GM12873 (cell line): ENCODE data around the gene QRICH1.

ENCODE experiments used
- TF ChIP-seq, protein P1 (sequence below): IDR thresholded peaks from 2 replicates; pipeline ENCODE4 v1.5.1; 2012; ENCODE audit warnings: low read depth, mild to moderate bottlenecking, moderate library complexity, low read length, control low read depth; ENCODE audit not compliant: insufficient read depth; ENCODE audit errors: missing control alignments

The QRICH1 gene

GRCh38 chr3:49058011-49058410 lies 35.9 kb downstream of the QRICH1 start:
- TF ChIP-seq, protein P1, sequence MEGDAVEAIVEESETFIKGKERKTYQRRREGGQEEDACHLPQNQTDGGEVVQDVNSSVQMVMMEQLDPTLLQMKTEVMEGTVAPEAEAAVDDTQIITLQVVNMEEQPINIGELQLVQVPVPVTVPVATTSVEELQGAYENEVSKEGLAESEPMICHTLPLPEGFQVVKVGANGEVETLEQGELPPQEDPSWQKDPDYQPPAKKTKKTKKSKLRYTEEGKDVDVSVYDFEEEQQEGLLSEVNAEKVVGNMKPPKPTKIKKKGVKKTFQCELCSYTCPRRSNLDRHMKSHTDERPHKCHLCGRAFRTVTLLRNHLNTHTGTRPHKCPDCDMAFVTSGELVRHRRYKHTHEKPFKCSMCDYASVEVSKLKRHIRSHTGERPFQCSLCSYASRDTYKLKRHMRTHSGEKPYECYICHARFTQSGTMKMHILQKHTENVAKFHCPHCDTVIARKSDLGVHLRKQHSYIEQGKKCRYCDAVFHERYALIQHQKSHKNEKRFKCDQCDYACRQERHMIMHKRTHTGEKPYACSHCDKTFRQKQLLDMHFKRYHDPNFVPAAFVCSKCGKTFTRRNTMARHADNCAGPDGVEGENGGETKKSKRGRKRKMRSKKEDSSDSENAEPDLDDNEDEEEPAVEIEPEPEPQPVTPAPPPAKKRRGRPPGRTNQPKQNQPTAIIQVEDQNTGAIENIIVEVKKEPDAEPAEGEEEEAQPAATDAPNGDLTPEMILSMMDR: no peak

GRCh38 chr3:49057268-49057667 lies 36.6 kb downstream of the QRICH1 start:
- TF ChIP-seq, protein P1: no peak

- TF ChIP-seq, protein P1: no peak
Observed at GRCh38 chr3:49054344-49054862, 39.5 kb downstream of the QRICH1 start.

- TF ChIP-seq, protein P1: no peak
Observed at GRCh38 chr3:49053543-49053942, 40.3 kb downstream of the QRICH1 start.

- TF ChIP-seq, protein P1: no peak
Observed at GRCh38 chr3:49035281-49035680, 58.6 kb downstream of the QRICH1 start.

GRCh38 chr3:49034650-49035049 lies 59.2 kb downstream of the QRICH1 start:
- TF ChIP-seq, protein P1: no peak

DNA sequence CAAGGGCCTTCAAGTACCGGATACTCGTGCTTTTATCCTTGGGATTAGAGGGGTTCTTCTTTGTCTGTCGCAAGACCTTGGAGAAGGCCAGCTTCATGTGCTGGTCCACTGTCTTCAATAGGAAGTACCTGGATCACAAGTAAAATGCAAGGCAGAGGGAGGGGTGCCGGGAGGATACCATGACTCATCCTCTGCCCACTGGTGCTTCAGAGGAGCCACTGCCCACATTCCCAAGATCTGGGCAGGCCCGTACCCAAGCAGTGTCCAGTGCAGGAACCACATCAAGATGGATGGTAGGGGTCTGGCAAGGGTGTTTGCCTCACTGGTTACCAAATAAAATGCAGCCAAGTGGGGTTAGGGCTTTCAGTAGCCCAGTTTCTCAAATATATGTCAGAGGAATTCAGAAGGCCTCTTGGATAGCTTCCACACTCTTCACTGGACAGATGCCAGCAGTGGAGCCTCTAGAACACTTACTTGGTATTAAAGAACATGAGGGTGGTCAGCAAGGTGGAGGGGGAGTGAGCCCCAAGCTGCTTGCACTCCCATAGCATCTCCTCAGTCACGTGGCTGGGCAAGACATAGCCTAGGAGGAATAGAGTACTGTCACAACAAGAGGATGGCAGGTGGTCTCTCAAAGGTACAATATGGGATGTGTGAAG lies 61.1 kb downstream of the QRICH1 start:
- TF ChIP-seq, protein P1: no peak
